Endodermal cell (in vitro differentiated cells): Measurements from ENCODE around the gene ELL. TPM values are rescaled to one million over a fixed set of nuclear protein-coding genes. Genes with fewer than 3 reads are reported as not detected.

Experiments
- DNase-seq: peaks from one replicate; pipeline ENCODE4 v3.0.0-alpha.2; 2017
- H3K27ac ChIP-seq: 2 replicates; pipeline ENCODE4 v1.5.1; 2013; ENCODE audit warnings: mild to moderate bottlenecking, low read depth, low read length, moderate library complexity
- H3K27me3 ChIP-seq: 2 replicates; pipeline ENCODE4 v1.6.1; 2013; ENCODE audit warnings: mild to moderate bottlenecking, low read length, moderate library complexity; ENCODE audit not compliant: insufficient read depth, control insufficient read depth, poor library complexity, severe bottlenecking
- H3K36me3 ChIP-seq: 2 replicates; pipeline ENCODE4 v1.7.0; 2013; ENCODE audit warnings: mild to moderate bottlenecking, low read length, moderate library complexity; ENCODE audit not compliant: control insufficient read depth, insufficient read depth
- H3K4me1 ChIP-seq: one replicate; pipeline ENCODE4 v1.7.0; 2013; ENCODE audit warnings: low read length; ENCODE audit not compliant: control insufficient read depth, insufficient read depth
- H3K4me3 ChIP-seq: 2 replicates; pipeline ENCODE4 v1.5.1; 2013; ENCODE audit warnings: mild to moderate bottlenecking, low read length, moderate library complexity
- H3K9ac ChIP-seq: 2 replicates; pipeline ENCODE4 v1.6.1; 2013; ENCODE audit warnings: mild to moderate bottlenecking, low read length, moderate library complexity; ENCODE audit not compliant: poor library complexity, severe bottlenecking; ENCODE audit errors: extremely low read depth
- H3K9me3 ChIP-seq: 2 replicates; pipeline ENCODE4 v1.6.1; 2013; ENCODE audit warnings: mild to moderate bottlenecking, low read length, moderate library complexity; ENCODE audit not compliant: control insufficient read depth
- H3K27ac Mint-ChIP-seq: 2 replicates; pipeline ENCODE4 v1.8.0; 2020; ENCODE audit warnings: mixed read lengths
- H3K27me3 Mint-ChIP-seq: 2 replicates; pipeline ENCODE4 v1.8.0; 2021; ENCODE audit warnings: mild to moderate bottlenecking, mixed read lengths; ENCODE audit not compliant: insufficient read depth
- H3K36me3 Mint-ChIP-seq: 2 replicates; pipeline ENCODE4 v1.8.0; 2020; ENCODE audit warnings: low read depth, mixed read lengths
- H3K4me1 Mint-ChIP-seq: 2 replicates; pipeline ENCODE4 v1.8.0; 2020; ENCODE audit warnings: mixed read lengths
- H3K4me3 Mint-ChIP-seq: 2 replicates; pipeline ENCODE4 v1.8.0; 2020; ENCODE audit warnings: mild to moderate bottlenecking, moderate library complexity, mixed read lengths
- H3K9me3 Mint-ChIP-seq: 2 replicates; pipeline ENCODE4 v1.8.0; 2020; ENCODE audit warnings: mild to moderate bottlenecking, mixed read lengths
- WGBS, 2 experiments: methylation state at CpG; one replicate each; pipeline versions ENCODE4 v1.1.5 to v1.1.7; 2013; ENCODE audit warnings: missing lambda C conversion rate in 2 of 2, mixed read lengths in 1 of 2; ENCODE audit not compliant: insufficient coverage in 1 of 2, insufficient read length in 1 of 2; 5-methylcytosine and 5-hydroxymethylcytosine counted together
- total RNA-seq, 2 donors: library from RNA; stranded (reverse); fragmentation: NEBNext Ultra II Directional in 1 of 2; extraction: Animal tissue kit (Norgen Biotek cat#: 25700) in 1 of 2; gene quantifications; 2 replicates in 1 of 2; 3 replicates in 1 of 2; pipeline ENCODE4 v1.2.1, GENCODE V29; 2021
- TF ChIP-seq, protein P1 (sequence below): fragments of 200-600 bp; sonication (generic); conservative IDR thresholded peaks from 2 replicates; pipeline ENCODE4 v1.5.0; 2021; ENCODE audit warnings: antibody characterized with exemption, mild to moderate bottlenecking

Gene ELL
- total RNA-seq, 2 donors from 2014 or later = 10.9 to 15.4 TPM

DNA sequence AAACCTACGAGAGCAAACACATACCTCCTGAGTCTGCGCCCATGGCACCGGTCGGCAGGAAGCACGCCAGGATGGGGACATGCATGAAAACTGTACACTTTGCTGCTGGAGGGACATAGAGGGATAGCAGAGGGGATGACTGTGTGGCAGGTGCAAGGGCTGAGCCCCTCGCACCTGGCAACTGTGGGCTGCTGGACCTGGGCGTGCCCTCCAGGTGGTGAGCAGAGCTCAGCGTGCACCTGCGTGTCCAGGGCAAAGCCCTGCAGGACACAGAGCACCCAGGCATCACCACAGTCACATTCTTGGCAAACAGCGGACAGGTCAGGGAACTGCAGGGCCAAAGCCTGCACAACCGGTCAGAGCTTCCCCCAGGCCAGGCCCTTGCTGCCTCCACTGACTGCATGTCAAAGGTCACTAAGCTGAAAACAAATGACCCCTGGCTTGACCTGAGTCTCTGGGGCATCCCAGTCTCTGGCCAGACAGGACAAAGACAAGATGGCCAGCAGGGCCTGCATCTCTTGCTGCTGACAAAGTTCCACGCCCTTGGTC is 75.0 kb downstream of the ELL start:
- Histone ChIP-seq H3K9me3 (no peaks in the 10 kb centered on the region), H3K9ac (no peak overlapping the region), H3K36me3 (peaks cover 14% of the 10 kb centered on the region), H3K4me1 (no peaks in the 10 kb centered on the region), H3K27ac (peak overlapping the region; percentile 10), H3K4me3 (no peak overlapping the region), H3K27me3 (no peaks in the 10 kb centered on the region)
- no peak for DNase-seq
- H3K4me3 Mint-ChIP-seq = no peak overlapping the region
- TF ChIP-seq, protein P1, sequence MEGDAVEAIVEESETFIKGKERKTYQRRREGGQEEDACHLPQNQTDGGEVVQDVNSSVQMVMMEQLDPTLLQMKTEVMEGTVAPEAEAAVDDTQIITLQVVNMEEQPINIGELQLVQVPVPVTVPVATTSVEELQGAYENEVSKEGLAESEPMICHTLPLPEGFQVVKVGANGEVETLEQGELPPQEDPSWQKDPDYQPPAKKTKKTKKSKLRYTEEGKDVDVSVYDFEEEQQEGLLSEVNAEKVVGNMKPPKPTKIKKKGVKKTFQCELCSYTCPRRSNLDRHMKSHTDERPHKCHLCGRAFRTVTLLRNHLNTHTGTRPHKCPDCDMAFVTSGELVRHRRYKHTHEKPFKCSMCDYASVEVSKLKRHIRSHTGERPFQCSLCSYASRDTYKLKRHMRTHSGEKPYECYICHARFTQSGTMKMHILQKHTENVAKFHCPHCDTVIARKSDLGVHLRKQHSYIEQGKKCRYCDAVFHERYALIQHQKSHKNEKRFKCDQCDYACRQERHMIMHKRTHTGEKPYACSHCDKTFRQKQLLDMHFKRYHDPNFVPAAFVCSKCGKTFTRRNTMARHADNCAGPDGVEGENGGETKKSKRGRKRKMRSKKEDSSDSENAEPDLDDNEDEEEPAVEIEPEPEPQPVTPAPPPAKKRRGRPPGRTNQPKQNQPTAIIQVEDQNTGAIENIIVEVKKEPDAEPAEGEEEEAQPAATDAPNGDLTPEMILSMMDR = no peak
- peaks cover 3% of the 10 kb centered on the region for H3K9me3 Mint-ChIP-seq
- peaks cover 1% of the 10 kb centered on the region for H3K4me1 Mint-ChIP-seq
- no peaks in the 10 kb centered on the region for H3K27me3 Mint-ChIP-seq
- H3K36me3 Mint-ChIP-seq = peaks cover 21% of the 10 kb centered on the region
- 88 to 89% methylated on average over 12 of the region's 12 CpGs for WGBS, 2 experiments
- H3K27ac Mint-ChIP-seq = no peak overlapping the region

DNA sequence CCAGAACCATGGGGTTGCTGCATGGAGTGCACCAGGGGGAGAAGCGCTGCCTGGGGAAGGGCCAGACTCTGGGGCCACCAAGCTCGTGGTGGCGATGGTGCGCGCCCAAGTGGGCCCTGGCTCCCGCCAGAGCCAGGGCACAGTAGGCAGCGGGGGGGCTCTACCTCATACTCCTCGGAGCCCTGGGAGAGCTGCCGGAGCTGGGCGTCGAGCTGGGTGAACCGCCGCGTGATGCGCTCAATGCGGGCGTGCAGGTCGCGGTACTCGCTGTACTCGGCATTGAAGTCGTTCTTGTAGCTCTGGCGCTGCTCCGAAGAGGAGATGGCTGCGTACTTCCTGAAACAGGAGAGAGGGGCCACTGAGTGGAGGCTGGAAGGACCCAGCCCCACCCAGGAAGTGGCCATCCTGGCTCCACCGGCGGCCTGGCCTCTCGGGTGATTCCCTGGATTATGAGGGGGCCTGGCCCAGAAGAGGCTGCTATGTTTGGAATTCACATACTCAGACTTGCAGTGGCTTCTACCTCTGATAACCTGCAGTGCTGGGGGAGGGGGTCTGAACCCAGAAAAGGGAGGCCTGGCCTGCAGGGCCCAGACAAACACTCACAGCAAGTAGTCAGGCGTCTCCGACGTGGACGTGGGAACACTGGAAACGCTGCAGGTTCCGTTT is 75.6 kb downstream of the ELL start:
- Mint-ChIP-seq H3K27ac (no peak overlapping the region), H3K9me3 (peaks cover 3% of the 10 kb centered on the region), H3K36me3 (peaks cover 21% of the 10 kb centered on the region), H3K4me3 (no peak overlapping the region), H3K27me3 (no peaks in the 10 kb centered on the region), H3K4me1 (peaks cover 1% of the 10 kb centered on the region)
- peaks cover 14% of the 10 kb centered on the region for H3K36me3 ChIP-seq
- H3K9ac ChIP-seq = no peak overlapping the region
- no peak overlapping the region for H3K4me3 ChIP-seq
- H3K27ac ChIP-seq = no peak overlapping the region
- no peaks in the 10 kb centered on the region for H3K9me3 ChIP-seq
- no peaks in the 10 kb centered on the region for H3K27me3 ChIP-seq
- DNase-seq = no peak
- TF ChIP-seq, protein P1 = no peak
- H3K4me1 ChIP-seq = no peaks in the 10 kb centered on the region
- 95% methylated on average over 32 to 34 of the region's 34 CpGs for WGBS, 2 experiments

DNA sequence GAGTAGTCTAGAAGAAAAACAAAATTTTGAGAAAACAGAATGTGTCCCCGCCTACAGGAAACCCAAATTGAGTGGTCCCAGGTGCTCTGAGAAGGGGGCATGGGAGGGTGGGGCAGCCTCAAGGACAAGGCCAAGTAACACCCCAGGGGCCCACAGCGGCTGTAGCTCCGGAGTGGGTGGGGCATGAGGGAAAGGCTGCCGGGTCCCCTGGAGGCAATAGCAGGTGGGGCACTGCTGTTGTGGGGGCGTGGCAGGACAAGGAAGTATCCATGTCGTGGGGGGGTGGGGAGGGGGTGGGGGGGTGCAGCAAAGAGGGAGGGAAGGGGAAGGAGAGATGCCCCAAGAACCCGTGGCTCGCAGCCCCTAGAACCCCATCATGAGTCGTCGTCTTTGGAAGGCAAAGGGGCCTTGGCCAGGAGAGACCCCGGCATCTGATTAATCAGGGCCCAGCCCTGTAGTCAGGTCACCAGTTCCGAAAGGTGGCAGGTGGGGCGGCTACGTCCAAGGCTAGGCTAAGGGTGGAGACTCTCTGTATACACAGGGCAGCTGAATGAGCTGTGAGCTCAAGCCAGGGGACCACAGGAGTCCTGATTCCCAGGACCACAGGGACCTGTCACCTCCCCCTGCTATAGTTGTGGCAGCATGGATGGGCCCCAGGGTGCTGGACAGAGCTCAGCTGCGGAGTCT is 76.5 kb downstream of the ELL start:
- Mint-ChIP-seq H3K4me1 (no peaks in the 10 kb centered on the region), H3K36me3 (peaks cover 19% of the 10 kb centered on the region), H3K27ac (no peak overlapping the region), H3K4me3 (no peak overlapping the region), H3K9me3 (peaks cover 3% of the 10 kb centered on the region), H3K27me3 (no peaks in the 10 kb centered on the region)
- H3K36me3 ChIP-seq = peaks cover 11% of the 10 kb centered on the region
- WGBS, 2 experiments = 92 to 98% methylated on average over 10 to 15 of the region's 15 CpGs
- H3K4me3 ChIP-seq = no peak overlapping the region
- no peaks in the 10 kb centered on the region for H3K27me3 ChIP-seq
- no peak overlapping the region for H3K27ac ChIP-seq
- H3K9ac ChIP-seq = no peak overlapping the region
- H3K4me1 ChIP-seq = no peaks in the 10 kb centered on the region
- no peaks in the 10 kb centered on the region for H3K9me3 ChIP-seq
- TF ChIP-seq, protein P1 = no peak
- DNase-seq = no peak
